HUES64 (cell line): Measurements from ENCODE around the gene OR2Z1. TPM values are rescaled to one million over a fixed set of nuclear protein-coding genes. Genes with fewer than 3 reads are reported as not detected.

Source experiments
- H3K27ac ChIP-seq: 2 replicates; pipeline ENCODE4 v1.7.0; 2013; ENCODE audit warnings: low read depth, low read length, inconsistent platforms
- H3K27me3 ChIP-seq: 2 replicates; pipeline ENCODE4 v1.6.1; 2013; ENCODE audit warnings: mild to moderate bottlenecking, low read length; ENCODE audit not compliant: insufficient read depth
- H3K36me3 ChIP-seq: 2 replicates; pipeline ENCODE4 v1.6.1; 2013; ENCODE audit warnings: mild to moderate bottlenecking, low read length; ENCODE audit not compliant: insufficient read depth
- H3K4me1 ChIP-seq: 2 replicates; pipeline ENCODE4 v1.6.1; 2013; ENCODE audit warnings: mild to moderate bottlenecking, low read length, moderate library complexity; ENCODE audit not compliant: insufficient read depth
- H3K4me3 ChIP-seq: 2 replicates; pipeline ENCODE4 v1.5.1; 2013; ENCODE audit warnings: mild to moderate bottlenecking, low read length, moderate library complexity
- H3K9ac ChIP-seq: 2 replicates; pipeline ENCODE4 v1.6.1; 2013; ENCODE audit warnings: mild to moderate bottlenecking, low read depth, low read length
- H3K9me3 ChIP-seq: 2 replicates; pipeline ENCODE4 v1.6.1; 2013; ENCODE audit warnings: low read depth, low read length; ENCODE audit not compliant: insufficient read depth
- WGBS: fragments of 150-250, 120-280 bp; methylation state at CpG from one replicate; pipeline ENCODE4 v1.1.7; 2013; ENCODE audit warnings: missing lambda C conversion rate; 5-methylcytosine and 5-hydroxymethylcytosine counted together
- polyA plus RNA-seq, 2 experiments: library from polyadenylated mRNA; stranded (reverse); fragments of 50-300 nt; gene quantifications; one replicate each; pipeline ENCODE4 v1.2.3, GENCODE V29; 2013

OR2Z1 gene
- polyA plus RNA-seq (2013, experiment 1 of 2): not detected
- not detected for polyA plus RNA-seq (2013, experiment 2 of 2)

- Histone ChIP-seq H3K27me3 (no peaks in the 10 kb centered on the region), H3K9ac (no peak within 1 kb of the TSS), H3K36me3 (no peaks in the 10 kb centered on the region), H3K4me1 (no peaks in the 10 kb centered on the region), H3K4me3 (no peak within 1 kb of the TSS), H3K9me3 (peaks cover 82% of the 10 kb centered on the region), H3K27ac (no peak within 1 kb of the TSS)
- 60% methylated on average over 1 of the region's 1 CpG for WGBS
Measured at GRCh38 chr19:8721334-8721733, at the start of gene OR2Z1. Gene OR2Z1, plus strand, starts transcription at chr19:8721634. Its CDS starts 9,395 bp downstream, at chr19:8731029.

- Histone ChIP-seq H3K9ac (no peak overlapping the region), H3K9me3 (peaks cover 20% of the 10 kb centered on the region), H3K27ac (no peak overlapping the region), H3K36me3 (no peaks in the 10 kb centered on the region), H3K4me1 (no peaks in the 10 kb centered on the region), H3K27me3 (no peaks in the 10 kb centered on the region), H3K4me3 (no peak overlapping the region)
- WGBS: 86% methylated on average over 6 of the region's 6 CpGs
Measured at GRCh38 chr19:8673276-8673891, 48.0 kb upstream of the OR2Z1 start.

GRCh38 chr19:8675066-8675465 lies 46.4 kb upstream of the OR2Z1 start:
- peaks cover 23% of the 10 kb centered on the region for H3K9me3 ChIP-seq
- no peaks in the 10 kb centered on the region for H3K36me3 ChIP-seq
- WGBS: 81% methylated on average over 3 of the region's 3 CpGs
- no peaks in the 10 kb centered on the region for H3K27me3 ChIP-seq
- no peaks in the 10 kb centered on the region for H3K4me1 ChIP-seq
- H3K4me3 ChIP-seq: no peak overlapping the region
- no peak overlapping the region for H3K27ac ChIP-seq
- no peak overlapping the region for H3K9ac ChIP-seq

- Histone ChIP-seq H3K27ac (no peak overlapping the region), H3K4me3 (no peak overlapping the region), H3K9me3 (peaks cover 29% of the 10 kb centered on the region), H3K4me1 (no peaks in the 10 kb centered on the region), H3K27me3 (no peaks in the 10 kb centered on the region), H3K9ac (no peak overlapping the region), H3K36me3 (no peaks in the 10 kb centered on the region)
Measured at GRCh38 chr19:8678244-8678807, 43.1 kb upstream of the OR2Z1 start.

DNA sequence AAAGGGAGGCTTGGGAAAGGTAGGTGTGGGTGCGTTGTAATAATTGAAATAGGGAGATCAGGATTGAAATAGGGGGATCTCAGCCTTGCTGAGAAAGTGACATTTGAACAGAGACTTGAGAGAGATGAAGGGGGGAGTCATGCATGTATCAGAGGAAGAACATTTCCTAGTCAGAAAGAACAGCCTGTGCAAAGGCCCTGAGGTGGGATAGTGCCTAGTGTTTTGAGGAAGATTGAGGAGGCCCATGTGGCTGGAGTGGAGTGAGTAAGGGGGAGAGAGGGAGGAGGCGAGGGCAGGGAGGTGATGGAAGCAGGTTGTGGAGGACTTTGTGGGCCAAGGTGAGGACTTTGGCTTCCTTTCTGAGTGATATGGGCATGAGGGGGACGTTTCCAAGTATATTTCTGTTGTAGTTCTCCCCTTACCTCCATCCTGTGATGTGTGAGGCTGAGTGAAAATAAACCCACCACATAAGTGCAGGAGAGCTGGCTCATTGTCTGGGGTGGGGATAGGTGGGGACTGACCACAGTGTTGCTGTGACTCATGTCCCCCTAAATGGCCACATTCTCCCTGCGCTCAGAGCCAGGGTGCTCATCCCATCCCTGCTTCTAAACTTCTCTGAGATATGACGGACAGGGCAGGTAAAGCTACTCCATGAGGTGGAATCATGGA lies 40.6 kb upstream of the OR2Z1 start:
- H3K27ac ChIP-seq: no peak overlapping the region
- H3K4me1 ChIP-seq: no peaks in the 10 kb centered on the region
- H3K27me3 ChIP-seq: no peaks in the 10 kb centered on the region
- no peak overlapping the region for H3K4me3 ChIP-seq
- H3K9me3 ChIP-seq: peaks cover 28% of the 10 kb centered on the region
- no peaks in the 10 kb centered on the region for H3K36me3 ChIP-seq
- WGBS: 76% methylated on average over 4 of the region's 5 CpGs
- no peak overlapping the region for H3K9ac ChIP-seq

DNA sequence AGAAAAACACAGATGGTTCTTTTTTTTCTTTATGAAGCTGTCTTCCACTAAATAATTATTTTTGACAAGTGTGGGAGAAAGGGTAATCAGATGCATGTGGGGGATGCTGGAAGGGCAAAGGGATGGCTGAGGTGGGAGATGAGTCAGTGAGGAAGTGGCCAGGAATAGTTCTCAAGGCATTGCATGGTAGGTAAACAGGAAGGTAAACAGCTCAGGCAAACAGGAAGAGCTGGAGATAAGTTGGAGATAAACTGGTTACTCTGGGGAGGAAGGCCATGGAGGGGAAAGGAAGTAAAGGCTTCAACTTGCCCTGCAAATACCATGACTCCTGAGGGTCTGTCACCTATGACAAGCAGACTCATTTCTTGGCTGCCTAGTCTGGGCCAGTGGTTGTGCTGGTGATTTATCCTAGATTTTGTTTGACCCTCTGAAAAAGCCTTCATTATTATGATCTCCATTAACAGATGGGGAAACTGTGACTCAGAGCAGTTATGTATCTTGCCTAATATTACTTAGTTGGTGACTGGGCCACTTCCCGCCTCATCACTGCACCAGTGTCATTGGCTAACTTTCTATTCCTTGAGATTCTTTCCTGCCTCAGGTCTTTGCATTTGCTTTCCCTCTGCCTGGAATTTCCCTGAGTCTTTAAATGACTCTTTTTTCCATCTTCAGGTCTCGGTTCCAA lies 39.9 kb upstream of the OR2Z1 start:
- whole genome bisulfite sequencing: 75% methylated on average over 2 of the region's 2 CpGs
- H3K9me3 ChIP-seq: peaks cover 25% of the 10 kb centered on the region
- H3K27ac ChIP-seq: no peak overlapping the region
- H3K27me3 ChIP-seq: no peaks in the 10 kb centered on the region
- no peak overlapping the region for H3K4me3 ChIP-seq
- no peaks in the 10 kb centered on the region for H3K36me3 ChIP-seq
- H3K4me1 ChIP-seq: no peaks in the 10 kb centered on the region
- H3K9ac ChIP-seq: no peak overlapping the region

GRCh38 chr19:8682472-8682871 lies 39.0 kb upstream of the OR2Z1 start:
- 52% methylated on average over 2 of the region's 2 CpGs for WGBS
- Histone ChIP-seq H3K36me3 (no peaks in the 10 kb centered on the region), H3K27ac (no peak overlapping the region), H3K9ac (no peak overlapping the region), H3K4me1 (no peaks in the 10 kb centered on the region), H3K4me3 (no peak overlapping the region), H3K9me3 (peaks cover 16% of the 10 kb centered on the region), H3K27me3 (no peaks in the 10 kb centered on the region)

GRCh38 chr19:8682931-8683330 lies 38.5 kb upstream of the OR2Z1 start:
- Histone ChIP-seq H3K4me3 (no peak overlapping the region), H3K9ac (no peak overlapping the region), H3K36me3 (no peaks in the 10 kb centered on the region), H3K4me1 (no peaks in the 10 kb centered on the region), H3K27ac (no peak overlapping the region), H3K9me3 (peaks cover 13% of the 10 kb centered on the region), H3K27me3 (no peaks in the 10 kb centered on the region)
- WGBS: 76% methylated on average over 1 of the region's 1 CpG

DNA sequence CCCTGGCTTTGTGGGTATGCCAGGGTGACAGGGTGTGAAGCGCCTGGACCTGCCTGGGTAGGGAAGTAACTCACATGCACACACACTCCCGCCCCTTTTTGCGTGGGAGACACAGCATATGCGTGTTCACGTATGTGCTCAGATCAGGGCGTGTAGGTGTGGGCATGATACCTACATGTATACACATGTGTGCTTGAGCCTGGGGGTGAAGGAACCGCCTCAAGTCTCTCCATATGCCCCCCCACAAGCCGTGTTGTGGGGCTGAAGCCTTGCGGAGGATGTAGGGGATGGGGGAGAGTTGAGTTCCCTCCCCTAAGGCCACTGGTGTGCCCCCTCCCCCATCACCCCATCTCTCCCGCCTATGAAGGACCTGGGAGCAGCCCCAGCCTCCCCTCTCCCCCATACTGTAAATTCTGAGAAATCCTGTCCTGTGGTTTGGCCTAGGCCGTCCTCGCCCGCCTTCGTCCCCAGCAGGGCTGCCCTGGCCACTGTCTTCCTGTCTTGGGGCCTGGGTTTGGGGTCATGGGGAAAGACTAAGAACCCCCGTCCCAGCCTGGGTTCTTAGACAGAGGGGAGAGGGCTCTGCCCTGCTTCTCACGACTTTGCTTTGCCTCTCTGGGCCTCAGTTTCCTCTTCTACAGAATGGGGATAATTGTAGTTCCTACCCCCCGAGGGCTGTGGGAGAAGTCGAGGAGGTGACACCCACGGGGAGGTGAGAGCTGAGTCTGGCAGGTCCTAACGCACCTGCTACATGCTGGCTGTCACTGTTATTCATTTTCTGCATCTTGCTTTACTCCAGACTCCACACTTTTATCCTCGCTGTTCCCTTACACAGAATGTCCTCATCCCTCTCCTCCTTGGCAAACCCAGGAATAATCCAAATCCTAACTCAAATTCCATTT lies 37.2 kb upstream of the OR2Z1 start:
- Histone ChIP-seq H3K4me3 (no peak overlapping the region), H3K36me3 (no peaks in the 10 kb centered on the region), H3K9ac (no peak overlapping the region), H3K9me3 (peaks cover 16% of the 10 kb centered on the region), H3K27me3 (no peaks in the 10 kb centered on the region), H3K27ac (no peak overlapping the region), H3K4me1 (no peaks in the 10 kb centered on the region)
- WGBS: 78% methylated on average over 19 of the region's 21 CpGs

- Histone ChIP-seq H3K9ac (no peak overlapping the region), H3K36me3 (no peaks in the 10 kb centered on the region), H3K9me3 (peaks cover 17% of the 10 kb centered on the region), H3K4me3 (no peak overlapping the region), H3K4me1 (no peaks in the 10 kb centered on the region), H3K27ac (no peak overlapping the region), H3K27me3 (no peaks in the 10 kb centered on the region)
- 49% methylated on average over 5 of the region's 5 CpGs for WGBS
Measured at GRCh38 chr19:8686549-8686948, 34.9 kb upstream of the OR2Z1 start.
